Smooth muscle cell of the brain vasculature (primary cell): ENCODE measurements around the gene NEU3.
"Not testable (repeated sequence)": the region's sequence is repeated elsewhere in the genome, so short reads cannot be mapped to it uniquely, and the experiment has no call there.

Source experiments
- DNase-seq: peaks from one replicate; pipeline ENCODE4 v3.0.0-alpha.2; 2012; ENCODE audit warnings: low read depth, low spot score

Gene NEU3

DNA sequence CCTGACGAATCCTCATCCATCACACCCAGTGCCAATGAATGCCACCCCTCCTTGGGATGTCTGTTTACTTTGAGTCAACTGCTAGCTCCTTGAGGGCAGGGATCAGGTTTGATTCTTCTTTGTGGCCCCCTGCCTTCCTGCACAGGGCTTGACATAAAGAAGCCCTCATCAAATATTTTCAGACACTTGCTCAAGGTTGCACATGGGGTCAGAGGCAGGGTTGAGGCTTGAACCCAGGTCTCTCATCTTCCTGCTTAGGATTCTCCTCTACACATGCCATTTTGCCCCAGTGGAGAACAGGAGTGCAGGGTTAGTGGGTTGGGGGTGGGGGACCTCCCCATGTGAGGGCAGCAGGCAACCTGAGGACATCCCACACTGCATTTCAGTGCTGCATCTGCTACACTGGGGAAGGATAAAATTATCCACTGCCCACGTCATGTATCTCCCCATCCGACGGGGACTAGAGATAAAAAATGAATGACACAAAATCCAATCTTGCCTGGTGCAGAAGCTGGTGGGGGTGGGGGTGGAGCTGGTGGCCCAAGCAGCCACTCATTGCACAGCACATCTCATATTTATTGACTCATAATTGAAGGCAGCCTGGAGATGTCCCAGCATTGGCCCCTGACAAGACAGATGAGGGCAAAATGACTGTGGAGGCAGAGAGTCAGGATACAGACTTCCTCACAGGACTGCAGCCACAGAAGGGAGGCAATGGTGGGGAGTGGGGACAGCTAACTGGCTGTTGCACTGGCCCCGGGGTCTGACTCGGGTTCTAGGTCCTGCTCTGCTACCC lies 41.3 kb downstream of the NEU3 start:
- DNase-seq, result no peak

DNA sequence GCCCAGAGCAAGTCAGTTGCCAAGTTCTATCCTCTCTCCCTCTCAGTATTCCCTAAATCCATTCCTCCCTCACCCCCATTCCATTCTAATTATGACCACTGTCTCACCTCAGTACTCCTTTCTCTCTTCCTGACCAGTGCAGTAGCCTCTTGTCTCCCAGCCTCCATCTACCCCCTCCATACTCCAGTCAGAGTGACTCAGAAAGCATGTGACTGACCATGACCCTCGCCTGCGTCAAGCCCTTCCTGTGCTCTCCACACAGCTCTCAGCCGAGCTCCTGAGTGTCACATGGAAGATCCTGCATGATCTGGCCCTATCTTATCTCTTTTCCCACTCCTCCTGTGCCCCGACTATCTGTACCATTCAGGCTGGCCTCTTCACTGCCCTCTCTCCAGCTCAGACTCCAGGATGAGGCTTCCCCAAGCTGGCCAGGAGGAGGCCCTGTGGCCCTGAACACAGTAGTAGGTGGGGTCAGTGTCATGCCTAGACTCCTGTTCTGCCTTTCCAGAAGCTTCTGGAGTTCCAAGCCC lies 42.6 kb downstream of the NEU3 start:
- no peak for DNase-seq

- no peak for DNase-seq
These were observed 43.2 kb downstream of the NEU3 start for GRCh38 chr11:75031771-75032549.

DNA sequence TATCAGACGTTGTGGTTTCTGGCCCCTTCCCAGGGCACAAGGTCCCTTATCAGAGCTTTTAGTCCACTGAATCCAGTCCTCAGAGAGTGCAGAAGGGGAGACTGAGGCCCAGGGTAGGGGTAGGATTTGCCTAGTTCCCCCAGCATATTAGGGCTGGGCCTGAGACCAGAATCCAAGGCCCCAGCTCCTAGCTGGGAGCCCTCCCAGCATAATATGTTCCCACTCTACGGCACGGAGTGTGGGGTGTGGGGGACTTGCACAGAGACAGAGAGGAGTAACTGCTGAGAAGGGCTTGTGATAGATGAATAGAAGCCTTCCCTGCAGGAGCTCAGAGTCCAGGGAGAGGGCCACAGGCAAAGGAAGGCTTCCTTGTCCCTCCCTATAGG lies 43.8 kb downstream of the NEU3 start:
- no peak for DNase-seq

GRCh38 chr11:75033916-75034315 lies 45.2 kb downstream of the NEU3 start:
- DNase-seq, result no peak

- DNase-seq, result no peak
These were observed 46.5 kb downstream of the NEU3 start for GRCh38 chr11:75035256-75035655.

GRCh38 chr11:75035911-75036565 lies 47.3 kb downstream of the NEU3 start:
- no peak for DNase-seq

GRCh38 chr11:75040167-75040770 lies 51.5 kb downstream of the NEU3 start:
- DNase-seq, result no peak

DNA sequence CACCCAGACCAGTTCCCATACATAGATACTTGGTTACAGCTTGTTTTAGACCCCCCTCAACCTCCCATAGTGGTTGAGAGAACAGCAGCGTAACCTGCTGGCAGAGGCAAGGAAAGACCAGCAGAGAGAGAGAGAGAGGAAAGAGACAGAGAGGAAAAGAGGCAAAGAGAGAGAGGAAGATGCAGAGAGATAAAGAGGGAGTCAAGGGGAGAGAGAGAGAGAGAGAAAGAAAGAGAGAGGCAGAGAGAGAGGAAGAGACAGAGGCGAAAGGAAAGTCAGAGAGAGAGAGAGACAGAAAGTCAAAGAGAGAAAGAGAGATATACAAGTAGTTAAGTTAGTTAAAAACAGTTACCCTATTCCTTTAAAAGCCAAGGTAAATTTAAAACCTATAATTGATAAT lies 52.5 kb downstream of the NEU3 start:
- no peak for DNase-seq

DNA sequence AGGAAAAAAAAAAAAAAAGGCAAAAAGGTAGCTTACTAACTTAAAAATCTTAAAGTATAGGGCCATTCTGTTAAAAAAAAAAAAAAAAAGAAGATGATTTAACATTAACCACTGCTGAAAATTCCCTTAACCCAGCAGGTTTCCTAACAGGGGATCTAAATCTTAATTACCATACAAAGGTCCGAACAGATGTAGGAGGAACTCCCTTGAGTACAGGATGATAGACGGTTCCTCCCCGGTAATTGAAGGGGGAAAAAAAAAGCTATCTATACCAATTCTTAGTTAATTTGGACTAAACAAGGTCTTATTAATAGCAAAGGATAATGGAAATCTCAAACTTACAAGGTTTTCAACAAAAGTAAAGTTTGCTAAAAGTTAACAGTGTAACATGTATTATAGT lies 53.1 kb downstream of the NEU3 start:
- not testable (repeated sequence) for DNase-seq

- not testable (repeated sequence) for DNase-seq
These were observed 55.8 kb downstream of the NEU3 start for GRCh38 chr11:75044381-75045170.

GRCh38 chr11:75046668-75047067 lies 57.9 kb downstream of the NEU3 start:
- DNase-seq, result not testable (repeated sequence)

DNA sequence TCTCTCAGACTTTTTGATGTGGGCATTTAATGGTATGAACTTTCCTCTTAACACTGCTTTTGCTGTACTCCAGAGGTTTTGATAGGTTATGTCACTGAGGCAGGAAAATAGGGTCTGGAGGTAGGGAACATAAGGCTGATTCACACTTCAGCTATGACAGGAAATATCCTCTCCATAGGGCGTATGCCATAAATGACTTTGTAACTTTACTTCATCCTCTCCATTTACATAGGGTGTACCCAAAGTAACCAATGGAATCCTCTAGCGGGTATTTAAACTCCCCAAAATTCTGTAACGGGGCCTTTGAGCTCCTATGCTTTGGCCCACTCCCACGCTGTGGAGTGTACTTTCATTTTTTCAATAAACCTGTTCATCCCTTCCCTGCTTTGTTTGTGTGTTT lies 58.5 kb downstream of the NEU3 start:
- DNase-seq, result no peak

- not testable (repeated sequence) for DNase-seq
These were observed 61.0 kb downstream of the NEU3 start for GRCh38 chr11:75049501-75050266.

- DNase-seq, result no peak
These were observed 61.8 kb downstream of the NEU3 start for GRCh38 chr11:75050516-75050915.

DNA sequence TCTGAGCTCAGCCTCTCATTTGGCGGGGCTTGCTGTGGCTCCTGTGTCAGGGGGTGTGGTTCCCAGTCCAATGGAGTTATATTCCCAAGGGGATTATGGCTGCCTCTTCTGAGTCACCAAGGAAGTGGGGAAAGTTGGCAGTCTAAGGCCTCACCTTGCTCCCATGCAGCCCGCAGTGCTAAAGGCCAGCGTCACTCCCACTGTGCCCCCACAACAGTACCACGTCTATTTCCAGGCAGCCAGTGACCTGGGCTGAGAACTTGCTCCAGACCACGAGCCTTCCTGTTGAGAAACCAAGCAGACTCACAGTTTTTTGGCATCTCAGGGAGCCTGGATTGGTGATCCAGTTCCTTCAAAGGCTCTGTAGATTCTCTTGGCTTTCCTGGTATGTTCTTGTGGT lies 62.3 kb downstream of the NEU3 start:
- DNase-seq, result no peak

DNA sequence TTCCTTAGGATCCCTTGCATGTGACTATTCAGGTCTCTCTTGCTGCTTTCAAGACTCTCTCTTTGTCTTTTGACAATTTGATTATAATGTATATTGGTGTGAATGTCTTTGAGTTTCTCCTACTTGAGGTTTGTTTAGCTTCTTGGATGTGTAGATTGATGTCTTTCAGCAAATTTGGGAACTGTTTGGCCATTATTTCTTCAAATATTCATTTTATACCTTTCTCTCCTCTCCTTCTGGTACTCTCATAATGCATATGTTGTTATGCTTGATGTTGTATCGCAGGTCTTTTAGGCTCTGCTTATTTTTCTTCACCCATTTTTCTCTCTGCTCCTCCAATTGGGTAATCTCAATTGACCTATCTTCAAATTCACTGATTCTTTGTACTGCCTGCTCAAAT lies 63.7 kb downstream of the NEU3 start:
- no peak for DNase-seq

- DNase-seq, result no peak
These were observed 66.8 kb downstream of the NEU3 start for GRCh38 chr11:75055511-75055910.

DNA sequence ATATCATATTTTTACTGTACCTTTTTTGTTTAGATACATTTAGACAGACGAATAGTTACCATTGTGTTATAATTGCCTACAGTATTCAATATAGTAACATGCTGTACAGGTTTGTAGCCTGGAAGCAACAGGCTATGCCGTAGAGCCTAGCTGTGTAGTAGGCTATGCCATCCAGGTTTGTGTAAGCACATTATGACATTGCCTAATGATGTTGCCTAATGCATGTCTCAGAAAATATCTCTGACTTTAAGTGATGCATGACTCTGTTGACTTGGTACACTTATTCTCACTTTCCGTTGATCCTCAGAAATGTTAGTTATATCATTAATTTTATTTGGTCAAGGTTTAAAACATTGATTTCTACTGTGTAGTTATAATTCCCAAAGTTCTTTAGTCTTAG lies 68.1 kb downstream of the NEU3 start:
- no peak for DNase-seq

DNA sequence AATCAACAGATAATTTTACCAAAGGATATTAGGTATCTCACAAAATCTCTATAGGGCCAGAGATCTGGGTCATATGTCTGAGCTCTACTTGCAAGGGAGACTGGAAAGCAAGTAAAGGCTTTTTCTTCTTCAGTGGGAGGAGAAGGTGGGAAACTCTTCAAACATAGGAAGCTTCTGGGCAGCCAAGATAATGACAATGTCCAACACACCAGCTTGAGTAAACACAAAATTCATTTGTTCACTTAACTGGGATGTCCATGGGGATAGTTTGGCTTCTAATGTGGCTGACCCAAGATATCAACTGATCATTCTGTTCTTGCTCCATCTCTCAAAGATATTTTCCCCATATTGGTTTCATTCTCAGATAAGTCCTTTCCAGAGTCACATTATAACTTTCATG lies 70.6 kb downstream of the NEU3 start:
- DNase-seq, result no peak
